ENCODE measurements around the gene CCDC126. TPM values are rescaled to one million over a fixed set of nuclear protein-coding genes. Genes with fewer than 3 reads are reported as not detected.
A peak's percentile ranks its signal among the peaks of the same experiment; 100 is the strongest.

The CCDC126 gene
- total and polyA plus RNA-seq, 10 of the 15 experiments (the other 5 are each of a cell fraction or from before 2014, with no cell fraction given) = 10.9 to 49.9 (median 24.1) TPM

DNA sequence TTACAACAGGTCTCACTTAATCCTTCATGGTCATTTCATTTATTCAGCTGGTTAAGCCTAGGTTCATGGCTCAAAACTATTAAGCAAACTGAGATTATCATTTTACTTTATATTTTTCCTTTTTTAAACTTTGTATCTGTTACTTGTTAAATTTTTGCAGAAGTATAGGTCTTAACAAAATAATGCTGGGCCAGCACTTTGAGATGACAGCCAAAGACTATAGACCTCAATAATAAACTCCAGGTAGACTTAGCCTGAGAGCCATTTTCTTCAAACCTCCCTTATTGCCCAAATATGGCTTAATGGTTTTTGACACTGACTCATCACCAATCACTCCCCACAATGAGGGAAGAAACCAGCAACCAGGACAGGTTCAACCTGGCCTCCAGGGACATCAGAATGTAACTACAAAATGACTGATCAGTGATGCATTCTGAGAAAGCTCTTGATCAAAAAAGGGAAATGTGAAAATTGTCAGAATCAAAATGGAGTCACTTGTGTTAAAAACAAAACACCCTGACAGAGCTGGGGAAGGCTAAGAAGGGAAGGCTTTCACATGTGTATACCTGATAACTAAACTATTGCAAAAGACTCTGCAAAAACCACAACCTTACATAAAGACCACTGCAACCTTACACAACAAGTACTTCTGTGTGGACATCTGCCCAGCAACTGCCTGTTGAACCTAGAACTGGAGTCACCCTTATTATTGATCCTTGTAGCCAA is 2.1 kb upstream of the CCDC126 start (continued):
- TF ChIP-seq, protein P1, sequence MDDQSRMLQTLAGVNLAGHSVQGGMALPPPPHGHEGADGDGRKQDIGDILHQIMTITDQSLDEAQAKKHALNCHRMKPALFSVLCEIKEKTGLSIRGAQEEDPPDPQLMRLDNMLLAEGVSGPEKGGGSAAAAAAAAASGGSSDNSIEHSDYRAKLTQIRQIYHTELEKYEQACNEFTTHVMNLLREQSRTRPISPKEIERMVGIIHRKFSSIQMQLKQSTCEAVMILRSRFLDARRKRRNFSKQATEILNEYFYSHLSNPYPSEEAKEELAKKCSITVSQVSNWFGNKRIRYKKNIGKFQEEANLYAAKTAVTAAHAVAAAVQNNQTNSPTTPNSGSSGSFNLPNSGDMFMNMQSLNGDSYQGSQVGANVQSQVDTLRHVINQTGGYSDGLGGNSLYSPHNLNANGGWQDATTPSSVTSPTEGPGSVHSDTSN (IDR thresholded peaks at IDR 0.05; ENCODE audit: insufficient replicate concordance, low read depth, low read length) = peak; percentile 62
- no peak for TF ChIP-seq YBX1 (IDR thresholded peaks at IDR 0.05)
- TF ChIP-seq CHD2 (IDR thresholded peaks at IDR 0.05; ENCODE audit: borderline replicate concordance, low read depth, low read length) = peak; percentile 75; the same call in 1 of the 2 replicates
- no peak for TF ChIP-seq MYC (IDR thresholded peaks at IDR 0.05; ENCODE audit: insufficient read depth, insufficient read length, insufficient replicate concordance, low read length, severe bottlenecking)
- TF ChIP-seq CBX5 (IDR thresholded peaks at IDR 0.05; ENCODE audit: low read depth) = peak; percentile 58; the same call in 1 of the 2 replicates
- TF ChIP-seq RUNX3 (IDR thresholded peaks at IDR 0.05; ENCODE audit: low read length) = peak; percentile 96
- TF ChIP-seq, protein P2, sequence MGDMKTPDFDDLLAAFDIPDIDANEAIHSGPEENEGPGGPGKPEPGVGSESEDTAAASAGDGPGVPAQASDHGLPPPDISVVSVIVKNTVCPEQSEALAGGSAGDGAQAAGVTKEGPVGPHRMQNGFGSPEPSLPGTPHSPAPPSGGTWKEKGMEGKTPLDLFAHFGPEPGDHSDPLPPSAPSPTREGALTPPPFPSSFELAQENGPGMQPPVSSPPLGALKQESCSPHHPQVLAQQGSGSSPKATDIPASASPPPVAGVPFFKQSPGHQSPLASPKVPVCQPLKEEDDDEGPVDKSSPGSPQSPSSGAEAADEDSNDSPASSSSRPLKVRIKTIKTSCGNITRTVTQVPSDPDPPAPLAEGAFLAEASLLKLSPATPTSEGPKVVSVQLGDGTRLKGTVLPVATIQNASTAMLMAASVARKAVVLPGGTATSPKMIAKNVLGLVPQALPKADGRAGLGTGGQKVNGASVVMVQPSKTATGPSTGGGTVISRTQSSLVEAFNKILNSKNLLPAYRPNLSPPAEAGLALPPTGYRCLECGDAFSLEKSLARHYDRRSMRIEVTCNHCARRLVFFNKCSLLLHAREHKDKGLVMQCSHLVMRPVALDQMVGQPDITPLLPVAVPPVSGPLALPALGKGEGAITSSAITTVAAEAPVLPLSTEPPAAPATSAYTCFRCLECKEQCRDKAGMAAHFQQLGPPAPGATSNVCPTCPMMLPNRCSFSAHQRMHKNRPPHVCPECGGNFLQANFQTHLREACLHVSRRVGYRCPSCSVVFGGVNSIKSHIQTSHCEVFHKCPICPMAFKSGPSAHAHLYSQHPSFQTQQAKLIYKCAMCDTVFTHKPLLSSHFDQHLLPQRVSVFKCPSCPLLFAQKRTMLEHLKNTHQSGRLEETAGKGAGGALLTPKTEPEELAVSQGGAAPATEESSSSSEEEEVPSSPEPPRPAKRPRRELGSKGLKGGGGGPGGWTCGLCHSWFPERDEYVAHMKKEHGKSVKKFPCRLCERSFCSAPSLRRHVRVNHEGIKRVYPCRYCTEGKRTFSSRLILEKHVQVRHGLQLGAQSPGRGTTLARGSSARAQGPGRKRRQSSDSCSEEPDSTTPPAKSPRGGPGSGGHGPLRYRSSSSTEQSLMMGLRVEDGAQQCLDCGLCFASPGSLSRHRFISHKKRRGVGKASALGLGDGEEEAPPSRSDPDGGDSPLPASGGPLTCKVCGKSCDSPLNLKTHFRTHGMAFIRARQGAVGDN (IDR thresholded peaks at IDR 0.05) = peak; percentile 100
- no peak for TF ChIP-seq POLR2AphosphoS2 (IDR thresholded peaks at IDR 0.05; ENCODE audit: low read depth, low read length)
- peak; percentile 96 for TF ChIP-seq BCL11A (IDR thresholded peaks at IDR 0.05; ENCODE audit: low read depth, low read length)
- peak; percentile 36; the same call in 1 of the 2 replicates for TF ChIP-seq RAD51 (IDR thresholded peaks at IDR 0.05)
- TF ChIP-seq NBN (IDR thresholded peaks at IDR 0.05) = peak; percentile 90
- peak; percentile 52 for TF ChIP-seq ZNF24 (IDR thresholded peaks at IDR 0.05)
- TF ChIP-seq EZH2 (IDR thresholded peaks at IDR 0.05; ENCODE audit: borderline replicate concordance, control insufficient read depth, low read depth, low read length) = no peak
- no peak for TF ChIP-seq RCOR1 (conservative IDR thresholded peaks at IDR 0.05; ENCODE audit: low read depth, low read length)
- peak; percentile 98 for TF ChIP-seq EP300 (IDR thresholded peaks at IDR 0.05; ENCODE audit: borderline replicate concordance in 1 of 2, control insufficient read depth in 1 of 2, low read depth in 2 of 2, low read length in 2 of 2)
- peak; percentile 83 for TF ChIP-seq EED (IDR thresholded peaks at IDR 0.05; ENCODE audit: low read depth)
